K562 (cell line): ENCODE results near the gene CALCOCO2. TPM values are rescaled to one million over a fixed set of nuclear protein-coding genes. Genes with fewer than 3 reads are reported as not detected.

Experiments used
- CXXC5 ChIP-seq: fragments of 250-450 bp; sonication (Bioruptor Pico); IDR thresholded peaks from 2 replicates; pipeline ENCODE4 v1.8.0; 2022; ENCODE audit warnings: inconsistent platforms, mild to moderate bottlenecking, moderate library complexity
- ETV6 ChIP-seq, 3 experiments: fragments of 150-350 bp in 1 of 3; sonication (generic) in 1 of 3; formaldehyde crosslinking in 1 of 3; IDR thresholded peaks; 2 replicates each; pipeline versions ENCODE4 v1.6.1 to v1.8.0; 2014 to 2022; ENCODE audit warnings: borderline replicate concordance in 2 of 3, low read depth in 2 of 3, antibody characterized with exemption in 1 of 3, low read length in 1 of 3, mild to moderate bottlenecking in 1 of 3, missing genetic modification reagents in 1 of 3
- HDAC1 ChIP-seq, 2 experiments: fragments of 450-650 bp; IDR thresholded peaks; 2 replicates each; pipeline ENCODE4 v1.6.1; 2016 to 2017; ENCODE audit warnings: inconsistent platforms in 1 of 2, mild to moderate bottlenecking in 1 of 2, moderate library complexity in 1 of 2
- ID3 ChIP-seq, 2 experiments: fragments of 250-450 bp in 1 of 2; fragments of 450-650 bp in 1 of 2; sonication (Bioruptor Pico) in 1 of 2; IDR thresholded peaks; 2 replicates each; pipeline versions ENCODE4 v1.6.1 to v1.8.0; 2016 to 2021; ENCODE audit warnings: mild to moderate bottlenecking in 2 of 2, moderate library complexity in 2 of 2, missing compliant biosample characterization in 1 of 2, missing genetic modification characterization in 1 of 2
- KDM2B ChIP-seq: fragments of 250-450 bp; sonication (Bioruptor Pico); IDR thresholded peaks from 2 replicates; pipeline ENCODE4 v1.8.0; 2021; ENCODE audit warnings: mild to moderate bottlenecking, moderate library complexity
- MXD1 ChIP-seq: fragments of 250-450 bp; sonication (Bioruptor Pico); IDR thresholded peaks from 2 replicates; pipeline ENCODE4 v1.8.0; 2021; ENCODE audit warnings: borderline replicate concordance, mild to moderate bottlenecking, moderate library complexity; ENCODE audit not compliant: poor library complexity, severe bottlenecking
- RB1 ChIP-seq: fragments of 450-650 bp; IDR thresholded peaks from 2 replicates; pipeline ENCODE4 v1.6.1; 2017; ENCODE audit warnings: low read depth, mild to moderate bottlenecking
- RBM25 ChIP-seq: fragments of 200-400 bp; formaldehyde crosslinking; IDR thresholded peaks from 2 replicates; pipeline ENCODE4 v1.6.1; 2018; ENCODE audit warnings: low read length, low read depth, moderate library complexity; ENCODE audit not compliant: severe bottlenecking
- XRCC3 ChIP-seq: fragments of 450-650 bp; IDR thresholded peaks from 2 replicates; pipeline ENCODE4 v1.6.1; 2017; ENCODE audit warnings: mild to moderate bottlenecking, moderate library complexity
- ZNF23 ChIP-seq: fragments of 250-450 bp; sonication (Bioruptor Pico); IDR thresholded peaks from 2 replicates; pipeline ENCODE4 v1.4.0; 2020; ENCODE audit warnings: mild to moderate bottlenecking
- ZNF695 ChIP-seq: fragments of 450-650 bp; formaldehyde crosslinking; IDR thresholded peaks from 2 replicates; pipeline ENCODE4 v1.4.0; 2020; ENCODE audit warnings: mild to moderate bottlenecking, moderate library complexity
- polyA plus RNA-seq, 8 experiments: library from polyadenylated mRNA; depleted of rRNA in 4 of 8; stranded (reverse) in 5 of 8; unstranded in 3 of 8; fragments of >200 nt; fragmentation: Nextera tagmentation in 2 of 8; fragmentation: Illumina TruSeq in 1 of 8; extraction: Ambion mirVana in 2 of 8; extraction: Trizol in 1 of 8; gene quantifications; 2 replicates each; pipeline versions ENCODE4 v1.2.1 to v1.2.3, GENCODE V29; 2011 to 2014; ENCODE audit warnings: inconsistent platforms in 1 of 8, missing spikeins in 1 of 8
- total RNA-seq, 7 experiments: library from RNA; depleted of rRNA in 6 of 7; stranded (reverse); fragments of >200 nt in 6 of 7; fragmentation: Illumina TruSeq in 2 of 7; extraction: Trizol in 2 of 7; gene quantifications; 2 replicates each; pipeline versions ENCODE4 v1.2.1 to v1.2.3, GENCODE V29; 2011 to 2021; ENCODE audit warnings: low replicate concordance in 1 of 7
- TF ChIP-seq, protein P1 (sequence below): IDR thresholded peaks from 2 replicates; pipeline ENCODE4 v1.6.1; 2016; ENCODE audit warnings: missing genetic modification characterization, missing compliant biosample characterization
- TF ChIP-seq, protein P2 (sequence below): fragments of 450-650 bp; IDR thresholded peaks from 2 replicates; pipeline ENCODE4 v1.7.0; 2016; ENCODE audit warnings: borderline replicate concordance
- TF ChIP-seq, protein P3 (sequence below): sonication (generic); formaldehyde crosslinking; IDR thresholded peaks from 2 replicates; pipeline ENCODE4 v1.8.0; 2022; ENCODE audit warnings: mild to moderate bottlenecking, low read depth, missing genetic modification reagents
- TF ChIP-seq, protein P4 (sequence below): sonication (generic); formaldehyde crosslinking; IDR thresholded peaks from 2 replicates; pipeline ENCODE4 v1.8.1; 2023; ENCODE audit warnings: mild to moderate bottlenecking, missing genetic modification reagents
- TF ChIP-seq, protein P5 (sequence below): fragments of 450-650 bp; formaldehyde crosslinking; IDR thresholded peaks from 2 replicates; pipeline ENCODE4 v1.4.0; 2020; ENCODE audit warnings: mild to moderate bottlenecking, moderate library complexity

Gene CALCOCO2
- total and polyA plus RNA-seq, 9 of the 15 experiments (the other 6 are each of a cell fraction or from before 2014, with no cell fraction given) = 24.1 to 87.3 (median 67.5) TPM

DNA sequence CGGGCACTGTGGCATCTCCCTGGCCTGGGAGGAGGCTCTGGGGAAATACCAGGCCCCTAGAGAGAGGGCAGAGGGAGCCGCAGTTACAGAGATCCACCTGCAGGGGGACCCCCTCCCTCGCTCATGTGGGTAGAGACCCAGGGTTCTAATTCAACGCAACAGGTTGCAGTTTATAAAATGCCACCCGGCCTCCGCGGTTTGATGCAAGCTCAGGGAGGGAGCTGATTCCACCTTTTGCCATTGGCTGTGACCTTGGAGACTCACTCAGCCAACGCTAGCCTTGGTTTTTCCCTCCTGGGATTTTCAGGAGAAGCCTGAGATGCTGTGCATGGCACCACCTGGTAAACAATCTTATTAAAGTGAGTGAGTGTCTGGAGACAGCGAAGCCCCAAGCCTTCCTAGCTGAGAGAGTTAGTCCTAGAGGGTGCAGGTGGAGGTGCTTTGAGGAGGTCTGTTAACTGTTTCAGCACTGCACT, 25.9 kb upstream of the CALCOCO2 start (continued):
- TF ChIP-seq, protein P1, sequence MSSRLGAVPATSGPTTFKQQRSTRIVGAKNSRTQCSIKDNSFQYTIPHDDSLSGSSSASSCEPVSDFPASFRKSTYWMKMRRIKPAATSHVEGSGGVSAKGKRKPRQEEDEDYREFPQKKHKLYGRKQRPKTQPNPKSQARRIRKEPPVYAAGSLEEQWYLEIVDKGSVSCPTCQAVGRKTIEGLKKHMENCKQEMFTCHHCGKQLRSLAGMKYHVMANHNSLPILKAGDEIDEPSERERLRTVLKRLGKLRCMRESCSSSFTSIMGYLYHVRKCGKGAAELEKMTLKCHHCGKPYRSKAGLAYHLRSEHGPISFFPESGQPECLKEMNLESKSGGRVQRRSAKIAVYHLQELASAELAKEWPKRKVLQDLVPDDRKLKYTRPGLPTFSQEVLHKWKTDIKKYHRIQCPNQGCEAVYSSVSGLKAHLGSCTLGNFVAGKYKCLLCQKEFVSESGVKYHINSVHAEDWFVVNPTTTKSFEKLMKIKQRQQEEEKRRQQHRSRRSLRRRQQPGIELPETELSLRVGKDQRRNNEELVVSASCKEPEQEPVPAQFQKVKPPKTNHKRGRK = no peak
- TF ChIP-seq RBM25 (no peak), CXXC5 (CRISPR knock-in tag) (peak; percentile 9; the same call in 1 of the 2 replicates), KDM2B (CRISPR knock-in tag) (no peak), ETV6 (IDR thresholded peaks at IDR 0.05; ENCODE audit: borderline replicate concordance in 1 of 2, low read depth in 2 of 2, low read length in 1 of 2) (no peak), ETV6 (CRISPR knock-in tag; IDR thresholded peaks at IDR 0.05; ENCODE audit: borderline replicate concordance) (no peak), ZNF23 (CRISPR knock-in tag) (no peak), RB1 (peak; percentile 59), ZNF695 (no peak), MXD1 (CRISPR knock-in tag) (no peak), ID3 (CRISPR knock-in tag; IDR thresholded peaks at IDR 0.05) (no peak), ID3 (tag; IDR thresholded peaks at IDR 0.05) (no peak), XRCC3 (no peak), HDAC1 (IDR thresholded peaks at IDR 0.05) (no peak)
- TF ChIP-seq, protein P2, sequence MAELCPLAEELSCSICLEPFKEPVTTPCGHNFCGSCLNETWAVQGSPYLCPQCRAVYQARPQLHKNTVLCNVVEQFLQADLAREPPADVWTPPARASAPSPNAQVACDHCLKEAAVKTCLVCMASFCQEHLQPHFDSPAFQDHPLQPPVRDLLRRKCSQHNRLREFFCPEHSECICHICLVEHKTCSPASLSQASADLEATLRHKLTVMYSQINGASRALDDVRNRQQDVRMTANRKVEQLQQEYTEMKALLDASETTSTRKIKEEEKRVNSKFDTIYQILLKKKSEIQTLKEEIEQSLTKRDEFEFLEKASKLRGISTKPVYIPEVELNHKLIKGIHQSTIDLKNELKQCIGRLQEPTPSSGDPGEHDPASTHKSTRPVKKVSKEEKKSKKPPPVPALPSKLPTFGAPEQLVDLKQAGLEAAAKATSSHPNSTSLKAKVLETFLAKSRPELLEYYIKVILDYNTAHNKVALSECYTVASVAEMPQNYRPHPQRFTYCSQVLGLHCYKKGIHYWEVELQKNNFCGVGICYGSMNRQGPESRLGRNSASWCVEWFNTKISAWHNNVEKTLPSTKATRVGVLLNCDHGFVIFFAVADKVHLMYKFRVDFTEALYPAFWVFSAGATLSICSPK = no peak
- TF ChIP-seq, protein P3, sequence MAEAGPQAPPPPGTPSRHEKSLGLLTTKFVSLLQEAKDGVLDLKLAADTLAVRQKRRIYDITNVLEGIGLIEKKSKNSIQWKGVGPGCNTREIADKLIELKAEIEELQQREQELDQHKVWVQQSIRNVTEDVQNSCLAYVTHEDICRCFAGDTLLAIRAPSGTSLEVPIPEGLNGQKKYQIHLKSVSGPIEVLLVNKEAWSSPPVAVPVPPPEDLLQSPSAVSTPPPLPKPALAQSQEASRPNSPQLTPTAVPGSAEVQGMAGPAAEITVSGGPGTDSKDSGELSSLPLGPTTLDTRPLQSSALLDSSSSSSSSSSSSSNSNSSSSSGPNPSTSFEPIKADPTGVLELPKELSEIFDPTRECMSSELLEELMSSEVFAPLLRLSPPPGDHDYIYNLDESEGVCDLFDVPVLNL = no peak
- TF ChIP-seq, protein P4, sequence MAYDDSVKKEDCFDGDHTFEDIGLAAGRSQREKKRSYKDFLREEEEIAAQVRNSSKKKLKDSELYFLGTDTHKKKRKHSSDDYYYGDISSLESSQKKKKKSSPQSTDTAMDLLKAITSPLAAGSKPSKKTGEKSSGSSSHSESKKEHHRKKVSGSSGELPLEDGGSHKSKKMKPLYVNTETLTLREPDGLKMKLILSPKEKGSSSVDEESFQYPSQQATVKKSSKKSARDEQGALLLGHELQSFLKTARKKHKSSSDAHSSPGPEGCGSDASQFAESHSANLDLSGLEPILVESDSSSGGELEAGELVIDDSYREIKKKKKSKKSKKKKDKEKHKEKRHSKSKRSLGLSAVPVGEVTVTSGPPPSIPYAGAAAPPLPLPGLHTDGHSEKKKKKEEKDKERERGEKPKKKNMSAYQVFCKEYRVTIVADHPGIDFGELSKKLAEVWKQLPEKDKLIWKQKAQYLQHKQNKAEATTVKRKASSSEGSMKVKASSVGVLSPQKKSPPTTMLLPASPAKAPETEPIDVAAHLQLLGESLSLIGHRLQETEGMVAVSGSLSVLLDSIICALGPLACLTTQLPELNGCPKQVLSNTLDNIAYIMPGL (CRISPR knock-in tag) = no peak
- TF ChIP-seq, protein P5, sequence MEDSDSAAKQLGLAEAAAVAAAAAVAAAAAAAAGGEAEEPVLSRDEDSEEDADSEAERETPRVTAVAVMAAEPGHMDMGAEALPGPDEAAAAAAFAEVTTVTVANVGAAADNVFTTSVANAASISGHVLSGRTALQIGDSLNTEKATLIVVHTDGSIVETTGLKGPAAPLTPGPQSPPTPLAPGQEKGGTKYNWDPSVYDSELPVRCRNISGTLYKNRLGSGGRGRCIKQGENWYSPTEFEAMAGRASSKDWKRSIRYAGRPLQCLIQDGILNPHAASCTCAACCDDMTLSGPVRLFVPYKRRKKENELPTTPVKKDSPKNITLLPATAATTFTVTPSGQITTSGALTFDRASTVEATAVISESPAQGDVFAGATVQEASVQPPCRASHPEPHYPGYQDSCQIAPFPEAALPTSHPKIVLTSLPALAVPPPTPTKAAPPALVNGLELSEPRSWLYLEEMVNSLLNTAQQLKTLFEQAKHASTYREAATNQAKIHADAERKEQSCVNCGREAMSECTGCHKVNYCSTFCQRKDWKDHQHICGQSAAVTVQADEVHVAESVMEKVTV (CRISPR knock-in tag) = peak; percentile 70; the same call in 1 of the 2 replicates
